WTC11 (cell line): Measurements from ENCODE around the gene KRT1. TPM values are rescaled to one million over a fixed set of nuclear protein-coding genes. Genes with fewer than 3 reads are reported as not detected.

Experiments
- ATAC-seq: fragments of 200-7000 bp; cut with Tn5 transposase; 2 replicates; pipeline ENCODE4 v1.10.0; 2021; ENCODE audit warnings: mild to moderate bottlenecking, moderate library complexity
- CTCF ChIA-PET: fragments of 300-600 bp; sonication (Branson Sonifier 250); formaldehyde crosslinking; loops from one replicate; lab custom pipeline; 2021; ENCODE audit warnings: antibody characterized with exemption; lab: Charles Lee
- POLR2A ChIA-PET: fragments of 350-600 bp; sonication (Branson Sonifier 250); formaldehyde crosslinking; loops from one replicate; lab custom pipeline; 2021; ENCODE audit warnings: antibody characterized with exemption; lab: Charles Lee
- DNase-seq: peaks from one replicate; pipeline ENCODE4 v3.0.0; 2021; ENCODE audit warnings: low spot score
- H3K27ac Mint-ChIP-seq: 2 replicates; pipeline ENCODE4 v1.8.0; 2021; ENCODE audit warnings: mixed read lengths
- H3K27me3 Mint-ChIP-seq: 2 replicates; pipeline ENCODE4 v1.8.0; 2021; ENCODE audit warnings: low read depth, mild to moderate bottlenecking, moderate library complexity, mixed read lengths
- H3K36me3 Mint-ChIP-seq: 2 replicates; pipeline ENCODE4 v1.8.0; 2021; ENCODE audit warnings: mixed read lengths
- H3K4me1 Mint-ChIP-seq: 2 replicates; pipeline ENCODE4 v1.8.0; 2022; ENCODE audit warnings: mixed read lengths
- H3K4me3 Mint-ChIP-seq: 2 replicates; pipeline ENCODE4 v1.8.0; 2021; ENCODE audit warnings: mild to moderate bottlenecking, moderate library complexity, mixed read lengths
- H3K9me3 Mint-ChIP-seq: 2 replicates; pipeline ENCODE4 v1.8.0; 2021; ENCODE audit warnings: mixed read lengths
- ATF1 ChIP-seq: sonication (generic); formaldehyde crosslinking; IDR thresholded peaks from 2 replicates; pipeline ENCODE4 v1.8.1; 2023; ENCODE audit warnings: mild to moderate bottlenecking, moderate library complexity, missing genetic modification reagents
- CREB1 ChIP-seq: sonication (generic); formaldehyde crosslinking; IDR thresholded peaks from 2 replicates; pipeline ENCODE4 v1.8.0; 2023; ENCODE audit warnings: mild to moderate bottlenecking, missing genetic modification reagents
- CREM ChIP-seq: sonication (generic); formaldehyde crosslinking; IDR thresholded peaks from 2 replicates; pipeline ENCODE4 v1.8.1; 2022; ENCODE audit warnings: mild to moderate bottlenecking, missing genetic modification reagents, moderate library complexity
- E2F5 ChIP-seq: sonication (generic); formaldehyde crosslinking; IDR thresholded peaks from 2 replicates; pipeline ENCODE4 v1.8.1; 2022; ENCODE audit warnings: mild to moderate bottlenecking, moderate library complexity, missing genetic modification reagents
- HMGA2 ChIP-seq: fragments of 250-450 bp; sonication (Bioruptor Pico); IDR thresholded peaks from 2 replicates; pipeline ENCODE4 v1.4.0; 2021; ENCODE audit warnings: mild to moderate bottlenecking, moderate library complexity
- NFATC4 ChIP-seq: fragments of 250-450 bp; sonication (Bioruptor Pico); IDR thresholded peaks from 2 replicates; pipeline ENCODE4 v1.9.0; 2021; ENCODE audit warnings: mild to moderate bottlenecking
- NFYB ChIP-seq: sonication (generic); formaldehyde crosslinking; conservative IDR thresholded peaks from 2 replicates; pipeline ENCODE4 v1.8.0; 2022; ENCODE audit warnings: low read depth, missing genetic modification reagents
- NR3C1 ChIP-seq: sonication (generic); formaldehyde crosslinking; conservative IDR thresholded peaks from 2 replicates; pipeline ENCODE4 v1.8.1; 2023; ENCODE audit warnings: low read depth, mild to moderate bottlenecking, missing genetic modification reagents
- RELA ChIP-seq: sonication (generic); formaldehyde crosslinking; IDR thresholded peaks from 2 replicates; pipeline ENCODE4 v1.8.1; 2022; ENCODE audit warnings: missing genetic modification reagents, mild to moderate bottlenecking, borderline replicate concordance
- USF2 ChIP-seq: sonication (generic); formaldehyde crosslinking; IDR thresholded peaks from 2 replicates; pipeline ENCODE4 v1.8.1; 2023; ENCODE audit warnings: mild to moderate bottlenecking, missing genetic modification reagents, moderate library complexity
- ZBTB21 ChIP-seq: sonication (generic); formaldehyde crosslinking; IDR thresholded peaks from 2 replicates; pipeline ENCODE4 v1.8.1; 2023; ENCODE audit warnings: mild to moderate bottlenecking, missing genetic modification reagents, borderline replicate concordance
- ZMAT4 ChIP-seq: fragments of 250-450 bp; sonication (Bioruptor Pico); IDR thresholded peaks from 2 replicates; pipeline ENCODE4 v1.9.0; 2021; ENCODE audit warnings: mild to moderate bottlenecking
- ZNF121 ChIP-seq: sonication (generic); formaldehyde crosslinking; IDR thresholded peaks from 2 replicates; pipeline ENCODE4 v1.8.0; 2023; ENCODE audit warnings: missing genetic modification reagents
- ZNF317 ChIP-seq: sonication (generic); formaldehyde crosslinking; IDR thresholded peaks from 2 replicates; pipeline ENCODE4 v1.8.1; 2023; ENCODE audit warnings: low read depth, mild to moderate bottlenecking, moderate library complexity, missing genetic modification reagents, borderline replicate concordance
- ZNF532 ChIP-seq: fragments of 250-450 bp; sonication (Bioruptor Pico); IDR thresholded peaks from 2 replicates; pipeline ENCODE4 v1.9.0; 2021; ENCODE audit warnings: mild to moderate bottlenecking, borderline replicate concordance
- total RNA-seq: library from RNA; stranded (reverse); gene quantifications from 3 replicates; pipeline ENCODE4 v1.2.3, GENCODE V29; 2021
- TF ChIP-seq, protein P1 (sequence below): sonication (generic); formaldehyde crosslinking; IDR thresholded peaks from 2 replicates; pipeline ENCODE4 v1.8.1; 2023; ENCODE audit warnings: mild to moderate bottlenecking, moderate library complexity, missing genetic modification reagents
- TF ChIP-seq, protein P2 (sequence below): sonication (generic); formaldehyde crosslinking; conservative IDR thresholded peaks from 2 replicates; pipeline ENCODE4 v1.8.1; 2023; ENCODE audit warnings: mild to moderate bottlenecking, low read depth, missing genetic modification reagents, moderate library complexity
- TF ChIP-seq, protein P3 (sequence below): sonication (generic); formaldehyde crosslinking; IDR thresholded peaks from 2 replicates; pipeline ENCODE4 v1.8.0; 2022; ENCODE audit warnings: missing genetic modification reagents

The KRT1 gene
- total RNA-seq, 1 experiment from 2014 or later = not detected

DNA sequence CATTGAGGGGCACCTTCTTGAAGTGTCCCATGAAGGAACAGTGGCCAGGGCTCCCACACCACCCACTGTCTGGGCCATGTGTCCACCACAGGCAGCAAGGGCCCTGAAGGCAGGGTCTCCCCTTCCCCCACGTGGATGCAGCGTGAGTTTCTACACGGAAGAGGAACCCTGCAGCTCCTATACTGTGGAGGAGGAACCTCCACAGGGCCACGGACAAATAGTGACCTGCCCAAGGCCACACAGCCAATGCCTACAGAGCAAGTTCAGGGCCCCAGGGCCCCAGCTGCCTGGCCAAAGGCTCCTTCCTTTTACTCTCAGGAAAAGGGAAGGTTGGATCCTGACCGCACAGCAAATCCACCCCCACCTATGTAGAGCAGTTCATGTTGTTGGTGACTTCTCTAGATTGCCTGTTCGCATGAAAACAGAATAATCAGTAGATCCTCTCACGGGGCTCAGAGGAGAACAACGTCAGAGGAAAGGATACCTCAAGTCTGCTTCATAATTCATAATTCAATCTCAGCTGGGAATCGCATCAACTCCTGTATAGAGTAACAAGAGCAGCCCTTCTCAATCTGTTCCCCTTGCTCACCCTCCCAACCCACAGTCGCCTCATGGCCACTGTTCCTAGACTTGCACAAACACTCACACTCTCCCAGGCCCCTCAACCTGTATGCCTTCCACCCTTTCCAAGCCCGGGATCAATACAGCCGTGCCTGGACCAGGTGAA, 50.8 kb downstream of the KRT1 start:
- no peak overlapping the region for H3K4me3 Mint-ChIP-seq
- CTCF ChIA-PET = no interaction called here
- POLR2A ChIA-PET = no interaction called here
- peaks cover 6% of the 10 kb centered on the region for H3K4me1 Mint-ChIP-seq
- H3K36me3 Mint-ChIP-seq = no peaks in the 10 kb centered on the region
- no peaks in the 10 kb centered on the region for H3K9me3 Mint-ChIP-seq
- ATAC-seq (no peak), DNase-seq (no peak)
- TF ChIP-seq ZBTB21 (no peak), RELA (CRISPR knock-in tag) (no peak), NFATC4 (CRISPR knock-in tag) (no peak), HMGA2 (CRISPR knock-in tag) (no peak), NR3C1 (CRISPR knock-in tag) (no peak), E2F5 (CRISPR knock-in tag) (no peak)
- TF ChIP-seq, protein P1, sequence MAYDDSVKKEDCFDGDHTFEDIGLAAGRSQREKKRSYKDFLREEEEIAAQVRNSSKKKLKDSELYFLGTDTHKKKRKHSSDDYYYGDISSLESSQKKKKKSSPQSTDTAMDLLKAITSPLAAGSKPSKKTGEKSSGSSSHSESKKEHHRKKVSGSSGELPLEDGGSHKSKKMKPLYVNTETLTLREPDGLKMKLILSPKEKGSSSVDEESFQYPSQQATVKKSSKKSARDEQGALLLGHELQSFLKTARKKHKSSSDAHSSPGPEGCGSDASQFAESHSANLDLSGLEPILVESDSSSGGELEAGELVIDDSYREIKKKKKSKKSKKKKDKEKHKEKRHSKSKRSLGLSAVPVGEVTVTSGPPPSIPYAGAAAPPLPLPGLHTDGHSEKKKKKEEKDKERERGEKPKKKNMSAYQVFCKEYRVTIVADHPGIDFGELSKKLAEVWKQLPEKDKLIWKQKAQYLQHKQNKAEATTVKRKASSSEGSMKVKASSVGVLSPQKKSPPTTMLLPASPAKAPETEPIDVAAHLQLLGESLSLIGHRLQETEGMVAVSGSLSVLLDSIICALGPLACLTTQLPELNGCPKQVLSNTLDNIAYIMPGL = no peak
- no peaks in the 10 kb centered on the region for H3K27me3 Mint-ChIP-seq
- H3K27ac Mint-ChIP-seq = no peak overlapping the region

DNA sequence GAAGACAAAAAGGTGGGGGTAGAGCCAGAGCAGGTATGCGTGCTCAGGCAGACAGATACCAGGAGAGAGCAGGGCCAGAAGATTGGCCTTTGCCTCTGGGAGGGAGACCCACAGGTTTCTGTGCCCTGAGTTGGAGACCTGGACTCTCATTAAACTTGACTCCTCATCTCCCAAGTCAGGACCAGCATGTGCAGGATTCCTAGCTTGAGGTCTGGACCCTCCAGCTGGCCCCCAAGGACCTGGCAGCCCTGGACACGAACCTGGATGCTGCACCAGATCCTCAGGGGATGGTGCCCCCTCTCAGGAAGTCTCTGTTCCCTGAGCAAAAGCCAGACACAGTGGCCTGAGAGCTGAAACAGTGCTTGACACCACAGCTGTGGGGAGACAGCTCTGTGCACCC, 51.4 kb downstream of the KRT1 start:
- H3K9me3 Mint-ChIP-seq = no peaks in the 10 kb centered on the region
- POLR2A ChIA-PET = no interaction called here
- H3K4me1 Mint-ChIP-seq = peaks cover 6% of the 10 kb centered on the region
- H3K27me3 Mint-ChIP-seq = no peaks in the 10 kb centered on the region
- DNase-seq (no peak), ATAC-seq (no peak)
- H3K27ac Mint-ChIP-seq = no peak overlapping the region
- H3K36me3 Mint-ChIP-seq = no peaks in the 10 kb centered on the region
- CTCF ChIA-PET = no interaction called here
- H3K4me3 Mint-ChIP-seq = no peak overlapping the region
- TF ChIP-seq, protein P2, sequence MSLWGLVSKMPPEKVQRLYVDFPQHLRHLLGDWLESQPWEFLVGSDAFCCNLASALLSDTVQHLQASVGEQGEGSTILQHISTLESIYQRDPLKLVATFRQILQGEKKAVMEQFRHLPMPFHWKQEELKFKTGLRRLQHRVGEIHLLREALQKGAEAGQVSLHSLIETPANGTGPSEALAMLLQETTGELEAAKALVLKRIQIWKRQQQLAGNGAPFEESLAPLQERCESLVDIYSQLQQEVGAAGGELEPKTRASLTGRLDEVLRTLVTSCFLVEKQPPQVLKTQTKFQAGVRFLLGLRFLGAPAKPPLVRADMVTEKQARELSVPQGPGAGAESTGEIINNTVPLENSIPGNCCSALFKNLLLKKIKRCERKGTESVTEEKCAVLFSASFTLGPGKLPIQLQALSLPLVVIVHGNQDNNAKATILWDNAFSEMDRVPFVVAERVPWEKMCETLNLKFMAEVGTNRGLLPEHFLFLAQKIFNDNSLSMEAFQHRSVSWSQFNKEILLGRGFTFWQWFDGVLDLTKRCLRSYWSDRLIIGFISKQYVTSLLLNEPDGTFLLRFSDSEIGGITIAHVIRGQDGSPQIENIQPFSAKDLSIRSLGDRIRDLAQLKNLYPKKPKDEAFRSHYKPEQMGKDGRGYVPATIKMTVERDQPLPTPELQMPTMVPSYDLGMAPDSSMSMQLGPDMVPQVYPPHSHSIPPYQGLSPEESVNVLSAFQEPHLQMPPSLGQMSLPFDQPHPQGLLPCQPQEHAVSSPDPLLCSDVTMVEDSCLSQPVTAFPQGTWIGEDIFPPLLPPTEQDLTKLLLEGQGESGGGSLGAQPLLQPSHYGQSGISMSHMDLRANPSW (CRISPR knock-in tag) = no peak
- no peak for TF ChIP-seq ZMAT4 (CRISPR knock-in tag)
- no peak for TF ChIP-seq ATF1
- no peak for TF ChIP-seq NFYB (CRISPR knock-in tag)
- TF ChIP-seq ZNF121 (CRISPR knock-in tag) = no peak
- TF ChIP-seq ZNF532 (CRISPR knock-in tag) = no peak
- no peak for TF ChIP-seq CREM
- no peak for TF ChIP-seq USF2 (CRISPR knock-in tag)
- TF ChIP-seq, protein P3, sequence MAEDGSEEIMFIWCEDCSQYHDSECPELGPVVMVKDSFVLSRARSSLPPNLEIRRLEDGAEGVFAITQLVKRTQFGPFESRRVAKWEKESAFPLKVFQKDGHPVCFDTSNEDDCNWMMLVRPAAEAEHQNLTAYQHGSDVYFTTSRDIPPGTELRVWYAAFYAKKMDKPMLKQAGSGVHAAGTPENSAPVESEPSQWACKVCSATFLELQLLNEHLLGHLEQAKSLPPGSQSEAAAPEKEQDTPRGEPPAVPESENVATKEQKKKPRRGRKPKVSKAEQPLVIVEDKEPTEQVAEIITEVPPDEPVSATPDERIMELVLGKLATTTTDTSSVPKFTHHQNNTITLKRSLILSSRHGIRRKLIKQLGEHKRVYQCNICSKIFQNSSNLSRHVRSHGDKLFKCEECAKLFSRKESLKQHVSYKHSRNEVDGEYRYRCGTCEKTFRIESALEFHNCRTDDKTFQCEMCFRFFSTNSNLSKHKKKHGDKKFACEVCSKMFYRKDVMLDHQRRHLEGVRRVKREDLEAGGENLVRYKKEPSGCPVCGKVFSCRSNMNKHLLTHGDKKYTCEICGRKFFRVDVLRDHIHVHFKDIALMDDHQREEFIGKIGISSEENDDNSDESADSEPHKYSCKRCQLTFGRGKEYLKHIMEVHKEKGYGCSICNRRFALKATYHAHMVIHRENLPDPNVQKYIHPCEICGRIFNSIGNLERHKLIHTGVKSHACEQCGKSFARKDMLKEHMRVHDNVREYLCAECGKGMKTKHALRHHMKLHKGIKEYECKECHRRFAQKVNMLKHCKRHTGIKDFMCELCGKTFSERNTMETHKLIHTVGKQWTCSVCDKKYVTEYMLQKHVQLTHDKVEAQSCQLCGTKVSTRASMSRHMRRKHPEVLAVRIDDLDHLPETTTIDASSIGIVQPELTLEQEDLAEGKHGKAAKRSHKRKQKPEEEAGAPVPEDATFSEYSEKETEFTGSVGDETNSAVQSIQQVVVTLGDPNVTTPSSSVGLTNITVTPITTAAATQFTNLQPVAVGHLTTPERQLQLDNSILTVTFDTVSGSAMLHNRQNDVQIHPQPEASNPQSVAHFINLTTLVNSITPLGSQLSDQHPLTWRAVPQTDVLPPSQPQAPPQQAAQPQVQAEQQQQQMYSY (CRISPR knock-in tag) = no peak
- no peak for TF ChIP-seq CREB1
- no peak for TF ChIP-seq ZNF317 (CRISPR knock-in tag)
